Ectodermal cell (in vitro differentiated cells): ENCODE measurements around the gene SATB2.

Source experiments
- H3K27ac ChIP-seq: 2 replicates; pipeline ENCODE4 v1.7.0; 2013; ENCODE audit warnings: mild to moderate bottlenecking, low read depth, low read length; ENCODE audit not compliant: insufficient read depth, poor library complexity, severe bottlenecking
- H3K27me3 ChIP-seq: 2 replicates; pipeline ENCODE4 v1.7.0; 2013; ENCODE audit warnings: mild to moderate bottlenecking, low read length; ENCODE audit not compliant: insufficient read depth, control insufficient read depth, poor library complexity, severe bottlenecking
- H3K36me3 ChIP-seq: one replicate; pipeline ENCODE4 v1.7.0; 2013; ENCODE audit warnings: low read length; ENCODE audit not compliant: control insufficient read depth, insufficient read depth
- H3K4me1 ChIP-seq: one replicate; pipeline ENCODE4 v1.7.0; 2013; ENCODE audit warnings: low read length; ENCODE audit not compliant: control insufficient read depth, insufficient read depth
- H3K4me3 ChIP-seq: 2 replicates; pipeline ENCODE4 v1.7.0; 2013; ENCODE audit warnings: low read depth, low read length, control low read depth; ENCODE audit not compliant: insufficient read depth
- H3K9me3 ChIP-seq: 2 replicates; pipeline ENCODE4 v1.7.0; 2013; ENCODE audit warnings: mild to moderate bottlenecking, low read length, moderate library complexity; ENCODE audit not compliant: control insufficient read depth
- WGBS, 2 experiments: methylation state at CpG; one replicate each; pipeline ENCODE4 v1.1.7; 2013; ENCODE audit warnings: missing lambda C conversion rate in 2 of 2; 5-methylcytosine and 5-hydroxymethylcytosine counted together

Gene SATB2

DNA sequence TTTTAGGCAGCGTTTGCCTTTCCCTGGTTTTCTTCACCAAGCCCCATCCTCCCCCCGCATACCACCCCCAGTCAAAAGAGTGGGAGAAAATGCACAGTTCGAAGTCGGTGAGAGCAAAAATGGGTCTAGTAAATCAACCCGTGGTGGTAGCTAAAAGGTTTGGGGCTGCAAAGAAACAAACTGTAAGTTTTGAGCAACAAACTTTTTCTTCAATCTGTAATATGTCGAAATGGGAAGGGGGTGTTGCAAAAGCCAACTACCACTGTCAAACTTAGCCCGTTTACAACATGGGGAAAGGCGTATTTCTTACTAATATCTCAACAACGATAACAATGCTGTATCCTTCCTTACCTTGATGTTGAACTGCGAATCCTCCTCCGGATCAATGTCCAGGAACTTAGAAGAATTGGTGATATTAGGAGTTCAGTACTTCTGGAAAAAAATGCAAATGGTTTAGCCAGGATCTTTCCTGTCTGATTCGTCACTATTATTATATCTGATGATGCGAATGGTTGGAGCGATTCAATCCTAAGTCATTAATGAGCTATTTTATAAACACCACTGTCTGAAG, 2.4 kb upstream of the SATB2 start:
- Histone ChIP-seq H3K9me3 (no peaks in the 10 kb centered on the region), H3K27ac (no peak overlapping the region), H3K27me3 (peaks cover 92% of the 10 kb centered on the region), H3K36me3 (no peaks in the 10 kb centered on the region), H3K4me3 (peak overlapping the region; percentile 60), H3K4me1 (peaks cover 13% of the 10 kb centered on the region)
- 2 to 4% methylated on average over 11 to 14 of the region's 14 CpGs for WGBS, 2 experiments

DNA sequence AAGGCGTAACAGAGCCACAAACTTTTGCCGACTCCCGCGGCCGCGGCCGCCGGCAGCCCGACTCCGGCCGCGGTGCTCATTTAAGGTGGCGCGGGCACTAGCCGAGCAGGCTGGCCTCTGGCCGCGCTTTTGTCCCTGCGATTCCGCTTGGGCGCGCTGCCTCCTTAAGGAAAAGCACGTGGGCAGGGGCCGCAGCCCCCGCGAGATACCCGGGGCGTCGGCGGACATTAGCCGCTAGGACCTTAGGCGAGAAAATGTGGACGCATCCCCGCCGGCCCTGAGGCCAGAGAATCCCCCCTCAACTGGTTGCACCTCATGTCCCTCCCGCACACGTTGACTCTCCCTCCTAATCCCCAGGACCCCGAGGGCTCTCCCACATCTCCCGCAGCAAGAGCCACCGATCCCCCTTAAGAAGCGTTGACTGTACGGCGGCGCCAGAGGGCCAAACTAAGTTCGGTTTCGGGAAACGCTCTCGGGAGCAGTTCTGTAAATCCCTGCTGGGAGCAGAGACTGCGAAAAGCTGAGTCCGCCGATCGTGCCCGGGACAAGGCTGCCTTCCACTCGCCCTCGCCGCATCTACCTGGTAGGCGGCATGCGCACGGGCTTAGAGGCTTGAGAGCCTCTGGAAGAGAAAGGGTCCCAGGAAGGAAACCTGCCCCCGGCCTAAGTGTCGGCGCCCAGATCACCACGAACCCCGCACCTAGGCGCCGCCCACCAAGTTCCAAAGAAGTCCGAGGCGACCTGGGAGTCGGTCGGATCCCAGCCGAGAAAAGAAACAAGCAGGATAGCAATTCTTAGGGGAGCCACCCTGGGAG, 1.8 kb upstream of the SATB2 start:
- Histone ChIP-seq H3K4me1 (peaks cover 13% of the 10 kb centered on the region), H3K27ac (peak overlapping the region; percentile 22), H3K4me3 (peak overlapping the region; percentile 60), H3K27me3 (peaks cover 92% of the 10 kb centered on the region), H3K36me3 (no peaks in the 10 kb centered on the region), H3K9me3 (no peaks in the 10 kb centered on the region)
- WGBS, 2 experiments: 0% methylated on average over 70 of the region's 70 CpGs

- Histone ChIP-seq H3K36me3 (no peaks in the 10 kb centered on the region), H3K4me3 (peak overlapping the region; percentile 60), H3K27ac (peak overlapping the region; percentile 22), H3K4me1 (peaks cover 13% of the 10 kb centered on the region), H3K9me3 (no peaks in the 10 kb centered on the region), H3K27me3 (peaks cover 92% of the 10 kb centered on the region)
- 0 to 1% methylated on average over 56 of the region's 56 CpGs for WGBS, 2 experiments
These were observed 1.1 kb upstream of the SATB2 start for GRCh38 chr2:199458806-199459285.

DNA sequence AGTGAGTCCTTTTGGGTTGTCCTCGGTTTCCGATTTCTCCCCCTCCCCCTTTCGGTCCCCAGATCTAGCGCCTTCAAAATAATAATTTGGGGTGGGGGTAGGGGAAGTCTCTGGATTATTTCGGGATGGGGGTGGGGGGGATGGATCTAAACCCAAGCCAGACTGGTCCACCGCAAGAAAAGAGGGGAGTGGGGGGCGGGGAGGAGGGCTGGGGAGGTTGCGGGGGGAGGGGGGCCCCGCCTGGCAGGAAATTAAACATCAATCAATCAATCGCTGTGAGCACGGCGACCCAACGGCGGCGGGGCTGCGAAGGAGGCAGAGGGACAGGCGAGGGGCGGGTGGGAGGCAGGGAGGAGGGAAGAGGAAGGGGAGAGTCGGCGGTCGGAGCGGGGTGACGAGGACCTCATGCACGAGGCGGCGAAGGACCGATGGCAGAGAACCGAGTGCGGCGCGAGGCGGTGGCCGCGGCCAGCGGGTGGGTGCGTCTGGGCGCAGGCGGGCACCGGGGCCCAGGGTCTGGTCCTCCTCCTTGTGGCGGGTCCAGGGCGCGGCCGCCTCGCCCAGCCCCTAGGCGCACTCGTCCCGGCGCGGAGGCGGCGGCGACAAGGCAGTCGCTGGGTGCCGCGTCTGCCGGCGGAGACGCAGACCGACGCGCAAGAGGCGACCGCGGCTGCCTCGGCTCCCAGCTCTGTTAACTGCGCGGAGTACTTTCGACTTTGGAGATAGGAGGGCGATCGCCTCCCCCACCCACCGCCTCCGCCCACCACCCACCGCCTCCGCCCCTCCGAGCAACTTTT, 468 bp upstream of the SATB2 start:
- Histone ChIP-seq H3K4me1 (peaks cover 13% of the 10 kb centered on the region), H3K36me3 (no peaks in the 10 kb centered on the region), H3K27ac (no peak overlapping the region), H3K27me3 (peaks cover 86% of the 10 kb centered on the region), H3K4me3 (peak overlapping the region; percentile 60), H3K9me3 (no peaks in the 10 kb centered on the region)
- WGBS, 2 experiments: 0 to 1% methylated on average over 69 to 72 of the region's 75 CpGs

DNA sequence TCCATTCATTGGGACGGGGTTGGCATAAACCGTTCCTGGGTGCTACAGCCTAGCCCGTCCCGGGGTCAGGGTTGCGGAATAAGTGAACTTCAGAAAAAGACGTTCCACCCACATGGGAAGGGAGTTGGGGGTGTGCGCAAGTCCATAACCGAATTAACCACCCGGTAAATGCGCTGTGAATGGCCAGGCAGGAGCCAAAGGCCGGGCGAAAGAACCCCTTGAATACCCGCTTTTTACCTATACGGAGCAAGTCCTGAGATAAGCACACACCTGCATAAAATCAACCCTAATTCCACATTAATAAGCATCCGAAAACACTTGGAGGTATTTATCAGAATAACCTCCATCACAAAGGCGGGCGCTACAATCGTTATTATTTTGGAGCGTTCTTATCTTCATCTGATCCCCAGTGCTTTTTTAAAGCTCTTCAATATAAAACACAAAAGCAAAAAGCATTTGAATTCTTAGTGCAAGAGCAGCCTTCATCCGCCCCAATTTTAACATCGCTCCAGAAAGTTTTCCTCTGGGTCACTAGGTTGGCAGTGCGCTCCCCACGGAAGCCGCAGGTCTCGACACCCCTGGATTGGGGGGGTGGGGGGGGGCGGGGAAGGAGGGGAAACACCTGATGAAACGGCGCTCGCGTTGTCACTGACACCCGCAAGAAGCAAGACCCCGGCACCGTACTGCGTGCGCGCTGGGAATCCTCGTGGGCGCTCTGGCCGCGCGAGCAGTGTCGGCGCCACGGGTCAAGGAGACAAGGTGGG, 1.2 kb downstream of the SATB2 start:
- 1% methylated on average over 39 to 43 of the region's 44 CpGs for WGBS, 2 experiments
- Histone ChIP-seq H3K4me3 (peak overlapping the region; percentile 60), H3K9me3 (no peaks in the 10 kb centered on the region), H3K27me3 (peaks cover 69% of the 10 kb centered on the region), H3K27ac (no peak overlapping the region), H3K36me3 (no peaks in the 10 kb centered on the region), H3K4me1 (peaks cover 6% of the 10 kb centered on the region)

- no peaks in the 10 kb centered on the region for H3K36me3 ChIP-seq
- no peaks in the 10 kb centered on the region for H3K9me3 ChIP-seq
- no peak overlapping the region for H3K27ac ChIP-seq
- H3K27me3 ChIP-seq: peaks cover 61% of the 10 kb centered on the region
- H3K4me3 ChIP-seq: peak overlapping the region; percentile 35
- H3K4me1 ChIP-seq: peaks cover 6% of the 10 kb centered on the region
- WGBS, 2 experiments: 0 to 1% methylated on average over 55 of the region's 55 CpGs
These were observed 2.0 kb downstream of the SATB2 start for GRCh38 chr2:199455545-199456382.

DNA sequence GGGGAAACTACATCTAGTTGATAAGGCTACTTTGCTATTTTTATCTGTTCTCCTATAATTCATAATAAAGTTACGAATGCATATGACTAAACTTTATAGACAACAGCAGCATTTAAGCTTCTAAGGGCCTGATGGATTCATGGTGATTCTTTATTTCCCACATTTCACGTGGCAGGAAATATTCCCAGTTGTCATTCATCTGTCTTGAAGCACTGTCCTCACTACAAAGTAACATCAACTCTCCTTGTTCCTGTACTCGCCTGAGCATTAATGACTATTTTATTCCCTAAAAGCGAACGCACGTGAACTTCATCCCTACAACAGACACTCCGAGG, 2.6 kb downstream of the SATB2 start:
- H3K9me3 ChIP-seq: no peaks in the 10 kb centered on the region
- WGBS, 2 experiments: 32 to 34% methylated on average over 7 of the region's 7 CpGs

GRCh38 chr2:199452991-199453379, 4.8 kb downstream of the SATB2 start:
- Histone ChIP-seq H3K27me3 (peaks cover 42% of the 10 kb centered on the region), H3K36me3 (no peaks in the 10 kb centered on the region), H3K4me3 (no peak overlapping the region), H3K9me3 (no peaks in the 10 kb centered on the region), H3K4me1 (peaks cover 6% of the 10 kb centered on the region), H3K27ac (no peak overlapping the region)

More for the DNA sequence above, 2.6 kb downstream of the SATB2 start:
- Histone ChIP-seq H3K27me3 (peaks cover 55% of the 10 kb centered on the region), H3K4me1 (peaks cover 6% of the 10 kb centered on the region), H3K4me3 (no peak overlapping the region), H3K27ac (no peak overlapping the region), H3K36me3 (no peaks in the 10 kb centered on the region)

- Histone ChIP-seq H3K4me3 (no peak overlapping the region), H3K36me3 (no peaks in the 10 kb centered on the region), H3K27ac (no peak overlapping the region), H3K27me3 (peaks cover 36% of the 10 kb centered on the region), H3K9me3 (no peaks in the 10 kb centered on the region), H3K4me1 (peaks cover 6% of the 10 kb centered on the region)
- WGBS, 2 experiments: 28 to 33% methylated on average over 2 of the region's 2 CpGs
These were observed 5.3 kb downstream of the SATB2 start for GRCh38 chr2:199452260-199452990.
